HEK293 (cell line): Measurements from ENCODE around the gene ALOXE3.

Experiments used
- CTCF ChIA-PET: fragments of 350-600 bp; formaldehyde crosslinking; extraction: SDS; loops from one replicate; lab custom pipeline; 2021; ENCODE audit warnings: antibody characterized with exemption; lab: Yijun Ruan, JAX
- POLR2A ChIA-PET: fragments of 300-600 bp; formaldehyde crosslinking; extraction: SDS; loops from one replicate; lab custom pipeline; 2020; ENCODE audit warnings: antibody characterized with exemption, inconsistent platforms; lab: Yijun Ruan, JAX
- H3K27ac ChIP-seq: fragments of 200-500 bp; sonication (Bioruptor generic); 2 replicates; pipeline ENCODE4 v1.5.1; 2014; ENCODE audit warnings: low read depth, low read length, control low read depth, inconsistent platforms; ENCODE audit errors: extremely low read depth
- H3K36me3 ChIP-seq, 2 experiments: fragments of 200-500 bp in 1 of 2; sonication (Bioruptor generic) in 1 of 2; 1 replicate in 1 of 2; 2 replicates in 1 of 2; pipeline ENCODE4 v1.5.1; 2014 to 2017; ENCODE audit warnings: inconsistent platforms in 2 of 2, low read length in 2 of 2; ENCODE audit not compliant: control insufficient read depth in 2 of 2, insufficient read depth in 1 of 2
- H3K4me1 ChIP-seq: fragments of 200-500 bp; sonication (Bioruptor generic); 2 replicates; pipeline ENCODE4 v1.5.1; 2014; ENCODE audit warnings: mild to moderate bottlenecking, low read length, inconsistent platforms; ENCODE audit not compliant: control insufficient read depth, insufficient read depth
- H3K4me3 ChIP-seq: 2 replicates; pipeline ENCODE4 v1.5.1; 2011; ENCODE audit warnings: low read depth, mild to moderate bottlenecking, control low read depth, low read length, moderate library complexity
- H3K9me3 ChIP-seq: fragments of 200-500 bp; sonication (Bioruptor generic); 2 replicates; pipeline ENCODE4 v1.5.1; 2014; ENCODE audit warnings: low read depth, low read length, inconsistent platforms; ENCODE audit not compliant: control insufficient read depth, insufficient read depth
- KLF10 ChIP-seq: fragments of 450-650 bp; IDR thresholded peaks from 2 replicates; pipeline ENCODE4 v1.5.1; 2018; ENCODE audit warnings: missing biosample characterization, mild to moderate bottlenecking, missing genetic modification characterization
- SCRT1 ChIP-seq: fragments of 450-650 bp; formaldehyde crosslinking; IDR thresholded peaks from 2 replicates; pipeline ENCODE4 v1.5.1; 2016; ENCODE audit warnings: missing biosample characterization, missing genetic modification characterization, borderline replicate concordance
- ZBTB21 ChIP-seq: fragments of 450-650 bp; formaldehyde crosslinking; IDR thresholded peaks from 2 replicates; pipeline ENCODE4 v1.5.1; 2017; ENCODE audit warnings: missing biosample characterization, missing genetic modification characterization
- ZBTB8A ChIP-seq: fragments of 450-650 bp; formaldehyde crosslinking; IDR thresholded peaks from 2 replicates; pipeline ENCODE4 v1.5.1; 2016; ENCODE audit warnings: missing biosample characterization, missing genetic modification characterization
- ZNF121 ChIP-seq: fragments of 450-650 bp; formaldehyde crosslinking; IDR thresholded peaks from 2 replicates; pipeline ENCODE4 v1.5.1; 2016; ENCODE audit warnings: missing biosample characterization, missing genetic modification characterization
- ZNF404 ChIP-seq: fragments of 450-650 bp; formaldehyde crosslinking; IDR thresholded peaks from 2 replicates; pipeline ENCODE4 v1.5.1; 2017; ENCODE audit warnings: missing biosample characterization, missing genetic modification characterization
- ZNF623 ChIP-seq: fragments of 450-650 bp; formaldehyde crosslinking; IDR thresholded peaks from 2 replicates; pipeline ENCODE4 v1.5.1; 2016; ENCODE audit warnings: missing biosample characterization, missing genetic modification characterization
- ZNF677 ChIP-seq: fragments of 450-650 bp; IDR thresholded peaks from 2 replicates; pipeline ENCODE4 v1.5.0; 2018; ENCODE audit warnings: missing biosample characterization, mild to moderate bottlenecking, missing genetic modification characterization, moderate library complexity
- ZNF701 ChIP-seq: fragments of 450-650 bp; formaldehyde crosslinking; IDR thresholded peaks from 2 replicates; pipeline ENCODE4 v1.5.1; 2016; ENCODE audit warnings: missing biosample characterization, missing genetic modification characterization
- TF ChIP-seq, protein P1 (sequence below): IDR thresholded peaks from 2 replicates; pipeline ENCODE4 v1.6.1; 2011; ENCODE audit warnings: mild to moderate bottlenecking, low read depth, low read length, borderline replicate concordance
- TF ChIP-seq, protein P2 (sequence below): fragments of 450-650 bp; formaldehyde crosslinking; IDR thresholded peaks from 2 replicates; pipeline ENCODE4 v1.5.1; 2016; ENCODE audit warnings: missing biosample characterization, missing genetic modification characterization
- TF ChIP-seq, protein P3 (sequence below): fragments of 450-650 bp; formaldehyde crosslinking; IDR thresholded peaks from 2 replicates; pipeline ENCODE4 v1.5.1; 2016; ENCODE audit warnings: missing biosample characterization, missing genetic modification characterization
- TF ChIP-seq, protein P4 (sequence below): fragments of 450-650 bp; formaldehyde crosslinking; IDR thresholded peaks from 2 replicates; pipeline ENCODE4 v1.5.1; 2016; ENCODE audit warnings: missing biosample characterization, missing genetic modification characterization
- TF ChIP-seq, protein P5 (sequence below): fragments of 450-650 bp; formaldehyde crosslinking; IDR thresholded peaks from 2 replicates; pipeline ENCODE4 v1.5.1; 2016; ENCODE audit warnings: missing biosample characterization, missing genetic modification characterization, low read depth
- TF ChIP-seq, protein P6 (sequence below): fragments of 450-650 bp; formaldehyde crosslinking; IDR thresholded peaks from 2 replicates; pipeline ENCODE4 v1.5.1; 2016; ENCODE audit warnings: missing biosample characterization, missing genetic modification characterization

The ALOXE3 gene

DNA sequence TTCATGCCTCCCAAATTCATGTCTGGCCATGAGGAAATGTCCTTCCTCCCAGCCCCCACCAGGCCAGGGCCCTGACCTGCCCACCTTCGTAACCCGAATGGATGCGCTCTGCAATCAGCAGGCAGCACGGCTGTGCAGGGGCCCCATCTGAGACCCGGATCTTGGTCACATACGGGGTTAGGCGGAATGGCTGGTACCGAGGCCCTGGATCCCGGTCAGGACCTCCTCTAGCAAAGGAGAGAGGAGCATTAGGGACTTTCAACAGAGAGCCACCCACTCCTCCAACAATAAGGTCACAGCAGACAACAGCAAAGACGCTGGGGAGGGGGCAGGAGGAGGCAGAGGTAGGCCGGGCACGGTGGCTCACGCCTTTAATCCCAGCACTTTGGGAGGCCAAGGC is 30.2 kb upstream of the ALOXE3 start (continued):
- no peak for TF ChIP-seq ZBTB21 (tag by site-specific recombination)
- TF ChIP-seq, protein P1, sequence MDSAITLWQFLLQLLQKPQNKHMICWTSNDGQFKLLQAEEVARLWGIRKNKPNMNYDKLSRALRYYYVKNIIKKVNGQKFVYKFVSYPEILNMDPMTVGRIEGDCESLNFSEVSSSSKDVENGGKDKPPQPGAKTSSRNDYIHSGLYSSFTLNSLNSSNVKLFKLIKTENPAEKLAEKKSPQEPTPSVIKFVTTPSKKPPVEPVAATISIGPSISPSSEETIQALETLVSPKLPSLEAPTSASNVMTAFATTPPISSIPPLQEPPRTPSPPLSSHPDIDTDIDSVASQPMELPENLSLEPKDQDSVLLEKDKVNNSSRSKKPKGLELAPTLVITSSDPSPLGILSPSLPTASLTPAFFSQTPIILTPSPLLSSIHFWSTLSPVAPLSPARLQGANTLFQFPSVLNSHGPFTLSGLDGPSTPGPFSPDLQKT: no peak
- TF ChIP-seq ZNF404: no peak
- no peak for TF ChIP-seq ZNF677 (tag by site-specific recombination)
- TF ChIP-seq, protein P2, sequence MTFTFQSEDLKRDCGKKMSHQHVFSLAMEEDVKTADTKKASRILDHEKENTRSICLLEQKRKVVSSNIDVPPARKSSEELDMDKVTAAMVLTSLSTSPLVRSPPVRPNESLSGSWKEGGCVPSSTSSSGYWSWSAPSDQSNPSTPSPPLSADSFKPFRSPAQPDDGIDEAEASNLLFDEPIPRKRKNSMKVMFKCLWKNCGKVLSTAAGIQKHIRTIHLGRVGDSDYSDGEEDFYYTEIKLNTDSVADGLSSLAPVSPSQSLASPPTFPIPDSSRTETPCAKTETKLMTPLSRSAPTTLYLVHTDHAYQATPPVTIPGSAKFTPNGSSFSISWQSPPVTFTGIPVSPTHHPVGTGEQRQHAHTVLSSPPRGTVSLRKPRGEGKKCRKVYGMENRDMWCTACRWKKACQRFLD (tag by site-specific recombination): no peak
- TF ChIP-seq ZNF701 (tag by site-specific recombination): no peak
- TF ChIP-seq, protein P3, sequence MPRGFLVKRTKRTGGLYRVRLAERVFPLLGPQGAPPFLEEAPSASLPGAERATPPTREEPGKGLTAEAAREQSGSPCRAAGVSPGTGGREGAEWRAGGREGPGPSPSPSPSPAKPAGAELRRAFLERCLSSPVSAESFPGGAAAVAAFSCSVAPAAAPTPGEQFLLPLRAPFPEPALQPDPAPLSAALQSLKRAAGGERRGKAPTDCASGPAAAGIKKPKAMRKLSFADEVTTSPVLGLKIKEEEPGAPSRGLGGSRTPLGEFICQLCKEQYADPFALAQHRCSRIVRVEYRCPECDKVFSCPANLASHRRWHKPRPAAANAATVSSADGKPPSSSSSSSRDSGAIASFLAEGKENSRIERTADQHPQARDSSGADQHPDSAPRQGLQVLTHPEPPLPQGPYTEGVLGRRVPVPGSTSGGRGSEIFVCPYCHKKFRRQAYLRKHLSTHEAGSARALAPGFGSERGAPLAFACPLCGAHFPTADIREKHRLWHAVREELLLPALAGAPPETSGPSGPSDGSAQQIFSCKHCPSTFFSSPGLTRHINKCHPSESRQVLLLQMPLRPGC (tag by site-specific recombination): no peak
- no peak for TF ChIP-seq SCRT1 (tag by site-specific recombination)
- TF ChIP-seq, all 188 proteins: peak for 0

DNA sequence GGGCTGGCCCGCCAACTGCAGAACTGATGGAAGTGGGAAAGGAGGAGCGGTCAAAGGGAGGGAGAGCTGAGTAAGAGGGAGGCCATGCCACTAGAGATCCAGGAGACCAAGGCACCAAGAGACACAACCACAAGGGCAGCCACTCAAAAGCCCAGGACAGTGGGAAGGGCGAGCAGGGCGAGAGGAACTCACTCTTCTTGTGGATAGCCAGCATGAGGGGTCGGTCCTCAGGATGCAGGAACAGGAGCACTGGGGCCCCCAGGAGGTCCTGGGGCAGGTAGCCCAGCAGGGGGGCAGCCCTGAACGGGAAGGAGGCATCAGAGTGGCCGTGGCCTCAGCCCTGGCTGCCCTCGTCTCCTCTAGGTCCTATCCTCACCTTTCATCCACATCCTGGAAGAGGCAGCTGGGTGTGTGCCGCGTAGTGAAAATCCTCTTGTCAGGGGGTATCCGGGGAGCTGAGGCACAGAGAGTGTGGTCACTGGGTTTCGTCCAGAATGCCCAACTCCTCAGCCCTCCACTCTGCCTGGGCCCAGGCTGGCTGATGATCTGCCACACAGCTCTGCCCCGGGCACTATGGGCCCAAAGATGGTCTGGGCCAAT is 29.6 kb upstream of the ALOXE3 start:
- peaks cover 0 to 66% of the 10 kb centered on the region in 2 experiments; a peak in 1 of 3 replicates for H3K36me3 ChIP-seq
- CTCF ChIA-PET: interaction anchor here (0.5 to 2.8 kb wide), 4 partner anchors 13 to 114 kb away, joined by 3 to 13 read pairs (median 4); no protein-coding TSS in a partner anchor
- H3K27ac ChIP-seq: no peak overlapping the region
- H3K9me3 ChIP-seq: no peaks in the 10 kb centered on the region
- TF ChIP-seq, protein P1: no peak
- no peak for TF ChIP-seq ZNF121
- TF ChIP-seq, protein P4, sequence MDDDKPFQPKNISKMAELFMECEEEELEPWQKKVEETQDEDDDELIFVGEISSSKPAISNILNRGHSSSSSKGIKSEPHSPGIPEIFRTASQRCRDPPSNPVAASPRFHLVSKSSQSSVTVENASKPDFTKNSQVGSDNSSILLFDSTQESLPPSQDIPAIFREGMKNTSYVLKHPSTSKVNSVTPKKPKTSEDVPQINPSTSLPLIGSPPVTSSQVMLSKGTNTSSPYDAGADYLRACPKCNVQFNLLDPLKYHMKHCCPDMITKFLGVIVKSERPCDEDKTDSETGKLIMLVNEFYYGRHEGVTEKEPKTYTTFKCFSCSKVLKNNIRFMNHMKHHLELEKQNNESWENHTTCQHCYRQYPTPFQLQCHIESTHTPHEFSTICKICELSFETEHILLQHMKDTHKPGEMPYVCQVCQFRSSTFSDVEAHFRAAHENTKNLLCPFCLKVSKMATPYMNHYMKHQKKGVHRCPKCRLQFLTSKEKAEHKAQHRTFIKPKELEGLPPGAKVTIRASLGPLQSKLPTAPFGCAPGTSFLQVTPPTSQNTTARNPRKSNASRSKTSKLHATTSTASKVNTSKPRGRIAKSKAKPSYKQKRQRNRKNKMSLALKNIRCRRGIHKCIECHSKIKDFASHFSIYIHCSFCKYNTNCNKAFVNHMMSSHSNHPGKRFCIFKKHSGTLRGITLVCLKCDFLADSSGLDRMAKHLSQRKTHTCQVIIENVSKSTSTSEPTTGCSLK (tag by site-specific recombination): no peak
- TF ChIP-seq ZBTB8A (tag by site-specific recombination): no peak
- TF ChIP-seq, protein P5, sequence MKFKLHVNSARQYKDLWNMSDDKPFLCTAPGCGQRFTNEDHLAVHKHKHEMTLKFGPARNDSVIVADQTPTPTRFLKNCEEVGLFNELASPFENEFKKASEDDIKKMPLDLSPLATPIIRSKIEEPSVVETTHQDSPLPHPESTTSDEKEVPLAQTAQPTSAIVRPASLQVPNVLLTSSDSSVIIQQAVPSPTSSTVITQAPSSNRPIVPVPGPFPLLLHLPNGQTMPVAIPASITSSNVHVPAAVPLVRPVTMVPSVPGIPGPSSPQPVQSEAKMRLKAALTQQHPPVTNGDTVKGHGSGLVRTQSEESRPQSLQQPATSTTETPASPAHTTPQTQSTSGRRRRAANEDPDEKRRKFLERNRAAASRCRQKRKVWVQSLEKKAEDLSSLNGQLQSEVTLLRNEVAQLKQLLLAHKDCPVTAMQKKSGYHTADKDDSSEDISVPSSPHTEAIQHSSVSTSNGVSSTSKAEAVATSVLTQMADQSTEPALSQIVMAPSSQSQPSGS: no peak
- TF ChIP-seq ZNF623 (tag by site-specific recombination): 0 out of 2 replicates have a peak, but pooled peaks have one; percentile 24
- TF ChIP-seq, protein P6, sequence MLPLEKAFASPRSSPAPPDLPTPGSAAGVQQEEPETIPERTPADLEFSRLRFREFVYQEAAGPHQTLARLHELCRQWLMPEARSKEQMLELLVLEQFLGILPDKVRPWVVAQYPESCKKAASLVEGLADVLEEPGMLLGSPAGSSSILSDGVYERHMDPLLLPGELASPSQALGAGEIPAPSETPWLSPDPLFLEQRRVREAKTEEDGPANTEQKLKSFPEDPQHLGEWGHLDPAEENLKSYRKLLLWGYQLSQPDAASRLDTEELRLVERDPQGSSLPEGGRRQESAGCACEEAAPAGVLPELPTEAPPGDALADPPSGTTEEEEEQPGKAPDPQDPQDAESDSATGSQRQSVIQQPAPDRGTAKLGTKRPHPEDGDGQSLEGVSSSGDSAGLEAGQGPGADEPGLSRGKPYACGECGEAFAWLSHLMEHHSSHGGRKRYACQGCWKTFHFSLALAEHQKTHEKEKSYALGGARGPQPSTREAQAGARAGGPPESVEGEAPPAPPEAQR (tag by site-specific recombination): no peak
- TF ChIP-seq KLF10 (tag by site-specific recombination): no peak
- TF ChIP-seq, all 188 proteins: peak for 1
- POLR2A ChIA-PET: interaction anchor here (1.0 kb wide), 1 partner anchor 9 kb away, joined by 3 read pairs; no protein-coding TSS in a partner anchor
- peaks cover under 1% of the 10 kb centered on the region; the same call in 1 of the 2 replicates for H3K4me1 ChIP-seq
- H3K4me3 ChIP-seq: no peak overlapping the region
